T-helper 1 cell (primary cell): ENCODE measurements around the gene SLC4A2.

Experiments
- DNase-seq, 5 donors: peaks; one replicate each; pipeline ENCODE4 v3.0.0-alpha.2; 2012 to 2020

The SLC4A2 gene

DNA sequence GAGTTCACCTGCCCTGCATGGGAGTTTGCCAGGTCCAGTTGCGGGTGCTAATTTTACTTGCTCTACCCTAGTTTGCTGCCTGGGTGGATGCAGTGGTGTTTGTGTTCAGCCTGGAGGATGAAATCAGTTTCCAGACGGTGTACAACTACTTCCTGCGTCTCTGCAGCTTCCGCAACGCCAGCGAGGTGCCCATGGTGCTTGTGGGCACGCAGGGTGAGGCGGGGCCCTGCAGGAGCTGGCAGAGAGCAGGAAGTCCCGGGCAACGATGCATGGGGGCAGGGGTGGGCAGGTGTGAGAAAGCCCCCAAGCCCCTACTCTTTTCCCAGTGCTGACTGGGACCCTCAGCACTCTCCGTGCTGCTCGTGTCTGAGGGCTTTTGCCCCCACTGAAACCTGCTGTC, 58.2 kb downstream of the SLC4A2 start:
- DNase-seq = peak in 3 of 5 donors; percentile 34 to 56 (median 54)

DNA sequence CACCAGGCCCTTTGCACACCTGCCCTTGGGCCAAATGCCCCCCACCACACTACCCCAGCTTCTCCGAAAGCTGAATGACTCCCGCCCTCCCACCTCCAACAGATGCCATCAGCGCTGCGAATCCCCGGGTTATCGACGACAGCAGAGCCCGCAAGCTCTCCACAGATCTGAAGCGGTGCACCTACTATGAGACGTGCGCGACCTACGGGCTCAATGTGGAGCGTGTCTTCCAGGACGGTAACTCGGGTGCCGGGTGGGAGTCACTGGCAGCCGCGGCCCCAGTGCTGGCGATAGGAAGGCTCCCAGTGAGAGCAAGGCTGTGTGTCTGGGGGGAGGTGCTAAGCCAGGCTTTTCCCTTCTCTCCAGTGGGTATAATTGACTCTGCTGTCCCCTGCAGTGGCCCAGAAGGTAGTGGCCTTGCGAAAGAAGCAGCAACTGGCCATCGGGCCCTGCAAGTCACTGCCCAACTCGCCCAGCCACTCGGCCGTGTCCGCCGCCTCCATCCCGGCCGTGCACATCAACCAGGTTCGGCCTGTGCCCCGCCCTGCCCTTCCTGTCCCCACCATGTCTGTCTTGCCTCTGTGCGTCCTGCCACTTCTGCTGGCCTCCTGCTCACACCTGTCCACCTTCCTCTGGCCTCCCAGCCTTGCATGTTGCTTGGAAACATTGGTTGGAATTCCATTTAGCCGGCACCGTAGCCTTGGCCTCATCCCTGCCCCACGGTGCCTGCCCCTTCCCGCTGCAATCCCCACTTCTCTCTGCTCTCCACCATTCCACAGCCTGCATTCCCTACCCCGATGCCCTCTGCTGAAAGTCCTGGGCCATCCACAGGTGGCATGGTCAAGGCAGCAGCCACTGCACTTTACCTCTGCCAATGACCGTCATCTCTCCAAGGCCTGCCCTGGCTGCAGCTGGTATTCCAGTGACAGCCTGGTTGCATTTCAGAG, 59.0 kb downstream of the SLC4A2 start:
- DNase-seq = no peak

DNA sequence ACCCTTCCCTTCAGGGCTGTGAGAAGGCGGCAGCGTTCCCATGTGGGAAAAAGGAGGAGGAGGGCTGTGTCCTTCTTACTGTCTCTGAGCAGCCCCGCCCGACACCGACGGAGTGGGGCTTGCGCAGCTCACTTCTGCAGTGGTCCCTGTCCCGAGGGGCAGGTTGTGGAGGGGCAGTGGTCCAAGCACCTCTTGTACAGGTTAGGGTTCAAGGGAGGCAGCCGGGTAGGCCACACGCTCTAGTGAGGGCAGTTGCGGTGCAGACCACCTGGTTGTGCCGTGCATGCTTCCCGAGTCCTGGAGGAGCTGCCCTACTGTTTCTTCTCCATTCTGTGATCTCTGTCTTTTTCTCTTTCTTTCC, 59.6 kb downstream of the SLC4A2 start:
- no peak for DNase-seq

GRCh38 chr7:151119902-151120301, 60.5 kb downstream of the SLC4A2 start:
- no peak for DNase-seq

DNA sequence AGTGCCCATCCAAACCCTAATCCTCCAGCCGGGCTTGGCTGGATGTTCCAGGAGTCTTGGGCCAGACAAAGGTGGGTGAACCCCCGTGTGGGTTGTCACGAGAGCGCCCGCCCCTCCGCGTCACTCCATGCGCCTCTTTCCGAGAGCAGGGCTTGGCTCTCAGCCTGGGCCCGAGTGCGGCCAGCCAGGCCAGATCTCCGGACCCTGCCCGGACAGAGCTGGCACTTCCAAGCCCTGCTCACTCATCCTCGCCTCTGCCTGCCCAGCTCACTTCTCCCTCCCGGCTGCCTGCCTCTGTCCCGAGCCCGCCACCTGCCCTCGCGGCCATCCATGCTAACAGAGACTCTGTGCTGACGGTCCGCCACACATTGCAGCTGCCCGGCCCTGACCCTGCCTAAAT, 61.5 kb downstream of the SLC4A2 start:
- DNase-seq = no peak

GRCh38 chr7:151121380-151122170, 62.2 kb downstream of the SLC4A2 start:
- DNase-seq = no peak

GRCh38 chr7:151122276-151122675, 62.9 kb downstream of the SLC4A2 start:
- DNase-seq = no peak

DNA sequence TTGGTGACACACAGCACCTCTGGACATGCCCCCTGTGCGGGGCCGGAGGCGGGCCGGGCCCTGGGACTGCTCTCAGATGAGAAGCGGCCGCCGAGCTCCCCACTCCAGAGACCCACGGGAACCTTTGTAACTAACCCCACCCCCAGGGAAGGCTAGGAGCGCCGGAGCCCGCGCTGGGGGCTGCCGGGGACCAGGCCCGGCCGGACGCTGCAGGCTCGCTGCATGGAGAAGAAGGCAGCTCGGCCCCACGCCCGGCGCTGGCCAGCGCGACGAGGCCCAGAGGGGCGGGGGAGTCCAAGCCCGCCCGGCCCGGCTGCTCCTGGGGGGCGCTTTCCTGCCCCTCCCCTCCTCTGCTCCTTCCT, 63.4 kb downstream of the SLC4A2 start:
- no peak for DNase-seq

DNA sequence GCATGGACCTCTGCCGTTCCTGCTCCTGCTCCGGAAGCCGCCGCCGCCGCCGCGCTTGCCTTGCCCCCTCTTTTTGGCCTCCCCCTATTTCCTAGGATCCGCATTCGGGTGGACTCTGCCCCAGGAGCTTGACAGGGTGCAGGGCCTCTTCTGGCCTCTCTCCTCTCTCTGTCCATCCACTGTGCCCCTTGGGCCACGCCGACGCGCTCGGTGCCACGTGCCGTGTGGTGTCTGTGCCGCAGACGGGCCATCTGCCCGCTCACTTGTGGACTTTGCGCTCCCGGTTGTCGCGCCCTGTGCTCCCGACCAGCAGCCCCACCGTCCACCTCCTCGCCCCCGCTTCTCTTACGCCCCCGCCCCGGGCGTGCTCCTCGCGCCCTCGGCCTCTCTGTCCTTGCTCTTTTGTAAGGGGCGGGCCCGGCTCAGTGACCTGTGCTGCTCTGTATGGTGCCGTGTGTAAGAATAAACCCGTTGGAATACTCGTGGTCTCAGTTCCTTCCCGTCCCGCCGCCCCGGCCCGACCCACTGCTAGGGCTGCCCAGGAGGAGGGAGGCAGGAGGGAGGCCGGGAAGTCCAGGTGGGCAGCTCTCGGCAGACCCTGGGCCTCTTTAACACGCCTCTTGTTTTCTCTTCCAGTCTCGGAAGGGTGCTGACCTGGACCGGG, 63.9 kb downstream of the SLC4A2 start:
- no peak for DNase-seq

- DNase-seq = peak; percentile 64 to 82 (median 74)
Observed at GRCh38 chr7:151123822-151124464, 64.6 kb downstream of the SLC4A2 start.

DNA sequence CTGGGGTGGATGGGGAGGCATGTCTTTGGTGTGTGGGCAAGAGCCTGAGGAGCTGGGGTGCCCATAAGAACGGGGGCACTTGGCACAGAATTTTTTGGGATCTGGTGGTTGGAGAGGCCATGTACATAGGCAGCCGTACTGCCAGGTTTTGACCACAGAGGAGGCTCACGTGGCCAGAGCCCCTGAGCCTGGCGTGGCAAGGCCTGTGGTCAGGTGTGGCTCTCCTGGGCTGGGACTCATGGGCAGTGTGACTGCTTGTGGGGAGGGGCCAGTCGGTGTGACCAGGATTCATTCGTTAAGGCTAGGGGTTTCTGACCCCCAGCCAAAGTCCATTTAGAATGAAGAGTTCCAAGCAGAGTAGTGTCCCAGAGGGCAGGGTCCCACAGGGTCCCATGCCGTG, 65.1 kb downstream of the SLC4A2 start:
- no peak for DNase-seq

DNA sequence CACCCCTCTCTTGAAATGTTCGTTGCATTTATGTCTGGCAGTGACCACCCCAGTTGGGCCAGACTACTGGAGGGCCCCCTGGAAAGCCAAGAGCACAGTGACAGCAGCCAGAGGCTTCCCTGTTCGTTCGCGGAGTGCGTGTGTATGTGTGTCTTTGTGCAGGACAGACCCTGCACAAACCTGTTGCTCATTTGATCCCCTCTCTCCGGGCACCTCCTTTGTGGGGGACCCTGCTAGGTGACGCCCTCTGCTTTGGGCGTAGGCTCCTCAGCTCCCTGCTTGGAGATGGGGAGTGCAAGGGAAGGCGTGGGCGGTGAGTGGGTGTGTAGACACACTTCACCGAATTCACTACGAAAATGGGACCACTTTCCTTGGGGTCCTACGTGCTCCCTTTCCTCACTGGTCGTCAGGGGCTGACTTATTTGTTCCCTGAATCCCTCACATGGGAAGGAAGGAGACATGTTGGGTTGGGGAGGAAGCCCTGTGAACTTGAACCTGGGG, 65.6 kb downstream of the SLC4A2 start:
- no peak for DNase-seq

GRCh38 chr7:151125470-151125845, 66.1 kb downstream of the SLC4A2 start:
- no peak for DNase-seq

- no peak for DNase-seq
Observed at GRCh38 chr7:151125846-151126481, 66.6 kb downstream of the SLC4A2 start.
